SU-DHL-6 (cell line): ENCODE data around the gene RIMBP2.
"Not testable (repeated sequence)": the region's sequence is repeated elsewhere in the genome, so short reads cannot be mapped to it uniquely, and the experiment has no call there.

Experiments
- EZH2phosphoT487 ChIP-seq: fragments of 200-600 bp; sonication (generic), shearing (Covaris generic); conservative IDR thresholded peaks from 2 replicates; pipeline ENCODE4 v1.6.1; 2018; ENCODE audit warnings: mild to moderate bottlenecking, antibody characterized with exemption, low read length, moderate library complexity, mixed read lengths
- TF ChIP-seq, protein P1 (sequence below): fragments of 200-600 bp; sonication (generic); IDR thresholded peaks from one replicate; pipeline ENCODE4 v1.5.1; 2017; ENCODE audit warnings: antibody characterized with exemption, mild to moderate bottlenecking, low read length, moderate library complexity; ENCODE audit not compliant: insufficient read depth, poor library complexity, severe bottlenecking

DNA sequence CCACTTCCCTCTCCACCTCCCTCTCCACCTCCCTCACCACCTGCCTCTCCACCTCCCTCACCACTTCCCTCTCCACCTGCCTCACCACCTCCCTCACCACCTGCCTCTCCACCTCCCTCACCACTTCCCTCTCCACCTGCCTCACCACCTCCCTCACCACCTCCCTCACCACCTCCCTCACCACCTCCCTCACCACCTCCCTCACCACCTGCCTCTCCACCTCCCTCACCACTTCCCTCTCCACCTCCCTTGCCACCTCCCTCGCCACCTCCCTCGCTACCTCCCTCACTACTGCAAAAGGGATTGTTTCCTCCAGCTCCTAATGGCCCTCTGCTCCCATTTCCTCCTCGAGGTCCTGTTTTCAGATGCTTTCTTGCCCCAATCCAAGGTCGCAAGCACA is 69.9 kb downstream of the RIMBP2 start:
- TF ChIP-seq, protein P1, sequence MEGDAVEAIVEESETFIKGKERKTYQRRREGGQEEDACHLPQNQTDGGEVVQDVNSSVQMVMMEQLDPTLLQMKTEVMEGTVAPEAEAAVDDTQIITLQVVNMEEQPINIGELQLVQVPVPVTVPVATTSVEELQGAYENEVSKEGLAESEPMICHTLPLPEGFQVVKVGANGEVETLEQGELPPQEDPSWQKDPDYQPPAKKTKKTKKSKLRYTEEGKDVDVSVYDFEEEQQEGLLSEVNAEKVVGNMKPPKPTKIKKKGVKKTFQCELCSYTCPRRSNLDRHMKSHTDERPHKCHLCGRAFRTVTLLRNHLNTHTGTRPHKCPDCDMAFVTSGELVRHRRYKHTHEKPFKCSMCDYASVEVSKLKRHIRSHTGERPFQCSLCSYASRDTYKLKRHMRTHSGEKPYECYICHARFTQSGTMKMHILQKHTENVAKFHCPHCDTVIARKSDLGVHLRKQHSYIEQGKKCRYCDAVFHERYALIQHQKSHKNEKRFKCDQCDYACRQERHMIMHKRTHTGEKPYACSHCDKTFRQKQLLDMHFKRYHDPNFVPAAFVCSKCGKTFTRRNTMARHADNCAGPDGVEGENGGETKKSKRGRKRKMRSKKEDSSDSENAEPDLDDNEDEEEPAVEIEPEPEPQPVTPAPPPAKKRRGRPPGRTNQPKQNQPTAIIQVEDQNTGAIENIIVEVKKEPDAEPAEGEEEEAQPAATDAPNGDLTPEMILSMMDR = not testable (repeated sequence)
- not testable (repeated sequence) for TF ChIP-seq EZH2phosphoT487
